ENCODE measurements around the gene TEN1. TPM values are rescaled to one million over a fixed set of nuclear protein-coding genes. Genes with fewer than 3 reads are reported as not detected.

TEN1 gene
- total and polyA plus RNA-seq, 9 of the 15 experiments (the other 6 are each of a cell fraction or from before 2014, with no cell fraction given) = 1.3 to 25.7 (median 10.1) TPM

GRCh38 chr17:75983501-75984181 lies 4.6 kb downstream of the TEN1 start (continued):
- TF ChIP-seq MAX (CRISPR knock-in tag; IDR thresholded peaks at IDR 0.05) = peak; percentile 18; the same call in 1 of the 2 replicates
- no peak for TF ChIP-seq FOXM1 (IDR thresholded peaks at IDR 0.05; ENCODE audit: low read depth)
- TF ChIP-seq FOXM1 (CRISPR knock-in tag; IDR thresholded peaks at IDR 0.05; ENCODE audit: low read depth) = no peak
- TF ChIP-seq, protein P1, sequence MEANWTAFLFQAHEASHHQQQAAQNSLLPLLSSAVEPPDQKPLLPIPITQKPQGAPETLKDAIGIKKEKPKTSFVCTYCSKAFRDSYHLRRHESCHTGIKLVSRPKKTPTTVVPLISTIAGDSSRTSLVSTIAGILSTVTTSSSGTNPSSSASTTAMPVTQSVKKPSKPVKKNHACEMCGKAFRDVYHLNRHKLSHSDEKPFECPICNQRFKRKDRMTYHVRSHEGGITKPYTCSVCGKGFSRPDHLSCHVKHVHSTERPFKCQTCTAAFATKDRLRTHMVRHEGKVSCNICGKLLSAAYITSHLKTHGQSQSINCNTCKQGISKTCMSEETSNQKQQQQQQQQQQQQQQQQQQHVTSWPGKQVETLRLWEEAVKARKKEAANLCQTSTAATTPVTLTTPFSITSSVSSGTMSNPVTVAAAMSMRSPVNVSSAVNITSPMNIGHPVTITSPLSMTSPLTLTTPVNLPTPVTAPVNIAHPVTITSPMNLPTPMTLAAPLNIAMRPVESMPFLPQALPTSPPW (CRISPR knock-in tag; IDR thresholded peaks at IDR 0.05) = peak; percentile 85
- TF ChIP-seq ZNF134 (CRISPR knock-in tag; conservative IDR thresholded peaks at IDR 0.05) = no peak
- no peak for TF ChIP-seq ZNF407 (IDR thresholded peaks at IDR 0.05; ENCODE audit: low read depth)
- peak; percentile 67; the same call in 1 of the 2 replicates for TF ChIP-seq SMARCE1 (IDR thresholded peaks at IDR 0.05)
- TF ChIP-seq DPF2 (IDR thresholded peaks at IDR 0.05) = peak; percentile 68; the same call in 1 of the 2 replicates
- TF ChIP-seq NFE2L1 (tag; IDR thresholded peaks at IDR 0.05; ENCODE audit: borderline replicate concordance, low read depth) = no peak
- peak; percentile 57; the same call in 1 of the 2 replicates for TF ChIP-seq ZBTB7A (IDR thresholded peaks at IDR 0.05; ENCODE audit: borderline replicate concordance, control insufficient read depth, low read depth, low read length)
- TF ChIP-seq TCF7 (IDR thresholded peaks at IDR 0.05; ENCODE audit: borderline replicate concordance) = peak; percentile 67; the same call in 1 of the 2 replicates
- no peak for TF ChIP-seq CBFB (CRISPR knock-in tag; IDR thresholded peaks at IDR 0.05)
- TF ChIP-seq, protein P2, sequence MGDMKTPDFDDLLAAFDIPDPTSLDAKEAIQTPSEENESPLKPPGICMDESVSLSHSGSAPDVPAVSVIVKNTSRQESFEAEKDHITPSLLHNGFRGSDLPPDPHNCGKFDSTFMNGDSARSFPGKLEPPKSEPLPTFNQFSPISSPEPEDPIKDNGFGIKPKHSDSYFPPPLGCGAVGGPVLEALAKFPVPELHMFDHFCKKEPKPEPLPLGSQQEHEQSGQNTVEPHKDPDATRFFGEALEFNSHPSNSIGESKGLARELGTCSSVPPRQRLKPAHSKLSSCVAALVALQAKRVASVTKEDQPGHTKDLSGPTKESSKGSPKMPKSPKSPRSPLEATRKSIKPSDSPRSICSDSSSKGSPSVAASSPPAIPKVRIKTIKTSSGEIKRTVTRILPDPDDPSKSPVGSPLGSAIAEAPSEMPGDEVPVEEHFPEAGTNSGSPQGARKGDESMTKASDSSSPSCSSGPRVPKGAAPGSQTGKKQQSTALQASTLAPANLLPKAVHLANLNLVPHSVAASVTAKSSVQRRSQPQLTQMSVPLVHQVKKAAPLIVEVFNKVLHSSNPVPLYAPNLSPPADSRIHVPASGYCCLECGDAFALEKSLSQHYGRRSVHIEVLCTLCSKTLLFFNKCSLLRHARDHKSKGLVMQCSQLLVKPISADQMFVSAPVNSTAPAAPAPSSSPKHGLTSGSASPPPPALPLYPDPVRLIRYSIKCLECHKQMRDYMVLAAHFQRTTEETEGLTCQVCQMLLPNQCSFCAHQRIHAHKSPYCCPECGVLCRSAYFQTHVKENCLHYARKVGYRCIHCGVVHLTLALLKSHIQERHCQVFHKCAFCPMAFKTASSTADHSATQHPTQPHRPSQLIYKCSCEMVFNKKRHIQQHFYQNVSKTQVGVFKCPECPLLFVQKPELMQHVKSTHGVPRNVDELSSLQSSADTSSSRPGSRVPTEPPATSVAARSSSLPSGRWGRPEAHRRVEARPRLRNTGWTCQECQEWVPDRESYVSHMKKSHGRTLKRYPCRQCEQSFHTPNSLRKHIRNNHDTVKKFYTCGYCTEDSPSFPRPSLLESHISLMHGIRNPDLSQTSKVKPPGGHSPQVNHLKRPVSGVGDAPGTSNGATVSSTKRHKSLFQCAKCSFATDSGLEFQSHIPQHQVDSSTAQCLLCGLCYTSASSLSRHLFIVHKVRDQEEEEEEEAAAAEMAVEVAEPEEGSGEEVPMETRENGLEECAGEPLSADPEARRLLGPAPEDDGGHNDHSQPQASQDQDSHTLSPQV (IDR thresholded peaks at IDR 0.05) = peak; percentile 36; the same call in 1 of the 2 replicates
